CD4-positive, alpha-beta T cell treated with Interleukin-17A for 1 hour (primary cell): ENCODE measurements around the gene MND1.
"Not testable (repeated sequence)": the region's sequence is repeated elsewhere in the genome, so short reads cannot be mapped to it uniquely, and the experiment has no call there.

Source experiments
- DNase-seq: peaks from one replicate; pipeline ENCODE4 v3.0.0-alpha.2; 2020

Gene MND1

DNA sequence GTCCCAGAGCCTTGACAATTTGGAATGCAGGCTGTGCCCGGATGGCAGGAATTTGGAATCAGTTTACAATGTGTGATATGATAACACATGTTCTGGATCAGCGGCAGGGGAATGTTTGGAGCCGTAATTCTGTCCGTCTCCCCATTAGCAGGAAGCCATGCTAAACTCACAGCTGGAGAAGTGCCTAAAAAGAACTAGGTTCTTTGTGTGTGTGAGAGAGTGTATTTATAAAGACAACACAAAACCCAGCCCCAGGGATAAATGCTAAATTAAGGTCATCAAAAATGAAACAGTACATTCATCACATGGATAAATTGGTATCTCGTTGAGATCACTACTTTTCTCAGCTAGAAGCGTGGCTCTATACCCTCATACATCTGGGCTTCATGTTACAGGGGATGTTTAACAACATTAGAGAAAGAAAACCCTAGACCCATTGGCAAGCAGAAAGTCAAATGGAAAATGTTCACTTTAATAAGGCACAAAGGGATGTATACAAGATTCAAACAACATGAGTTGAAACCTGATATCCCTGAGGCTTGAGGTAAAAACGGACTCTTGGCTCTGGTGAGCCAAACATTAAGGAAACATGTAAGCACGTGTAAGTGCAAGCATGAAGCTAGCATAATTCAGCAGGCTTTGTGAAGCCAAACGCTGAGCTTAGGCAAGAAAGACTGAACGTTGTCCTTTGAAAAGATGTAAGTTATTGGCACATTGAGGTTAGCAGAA lies 103.7 kb downstream of the MND1 start:
- DNase-seq: no peak

DNA sequence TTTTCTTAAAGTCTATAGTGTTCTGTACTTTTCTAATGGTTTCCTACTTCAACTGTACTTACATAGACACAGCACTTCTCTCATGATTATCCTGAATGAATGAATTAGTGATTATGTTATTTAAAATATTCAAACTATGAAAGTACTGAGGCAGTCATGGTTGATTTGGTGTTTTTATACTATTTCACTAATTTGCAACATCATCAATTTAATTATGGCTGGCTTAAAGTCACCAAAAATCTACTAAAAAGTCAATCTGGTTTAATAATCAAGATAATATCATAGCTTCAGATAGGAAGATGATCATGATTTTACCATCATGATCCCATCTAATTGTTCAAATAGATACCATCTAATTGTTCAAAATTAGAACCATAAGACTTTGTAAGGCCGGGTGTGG lies 104.8 kb downstream of the MND1 start:
- DNase-seq: no peak

DNA sequence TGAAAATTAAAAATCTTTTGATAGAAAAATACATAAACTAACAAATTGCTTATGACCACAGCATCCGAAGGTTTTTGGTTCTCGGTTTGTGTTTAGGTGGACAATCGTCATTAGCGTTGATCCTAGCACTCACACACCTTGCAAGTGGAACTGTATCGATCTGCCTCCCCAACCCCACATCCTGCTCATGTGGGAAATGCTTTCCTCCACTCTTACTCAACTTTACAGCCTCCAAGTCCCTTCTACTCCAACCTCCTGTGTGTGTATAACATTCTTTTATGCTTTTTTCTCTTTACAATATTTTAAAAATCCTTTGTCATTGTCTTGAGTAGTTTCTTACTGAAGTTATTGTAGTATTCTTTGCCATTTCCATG lies 106.0 kb downstream of the MND1 start:
- no peak for DNase-seq

GRCh38 chr4:153451145-153451544 lies 106.7 kb downstream of the MND1 start:
- not testable (repeated sequence) for DNase-seq

DNA sequence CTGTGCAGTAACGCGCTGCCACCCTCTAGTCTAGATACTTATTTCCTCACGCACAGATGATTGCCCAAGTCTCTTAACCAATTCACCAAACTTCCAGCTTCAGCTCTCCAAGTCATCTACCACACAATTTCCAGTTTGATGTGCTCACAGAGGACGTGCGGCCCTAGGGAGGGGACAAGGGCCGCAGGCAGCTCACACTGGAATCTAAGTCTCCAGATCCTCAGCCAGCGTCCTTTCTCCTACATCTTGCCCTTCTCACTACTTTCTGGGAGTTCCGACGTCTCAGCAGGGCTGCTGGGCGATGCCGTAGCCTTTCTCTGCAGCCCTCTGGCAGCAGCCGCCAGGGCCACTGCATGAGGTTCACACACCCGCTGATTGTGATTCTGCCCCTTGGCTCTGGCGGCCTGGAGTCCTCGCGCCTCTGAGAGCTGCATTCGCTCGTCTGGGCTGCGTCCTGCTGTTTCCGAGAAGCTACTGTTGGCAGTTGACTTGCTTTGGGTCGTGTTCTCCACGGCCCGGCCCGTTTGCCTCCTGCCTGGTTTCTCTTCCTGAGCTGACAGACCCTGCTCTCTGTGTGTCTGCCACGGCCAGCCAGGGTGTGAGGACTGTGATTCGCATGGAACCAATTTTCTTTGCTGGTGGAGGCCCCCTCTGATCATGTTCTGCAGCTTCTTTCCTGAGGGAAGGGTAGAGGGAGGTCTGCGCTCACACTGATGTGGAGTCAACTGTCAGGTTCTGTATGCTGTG lies 107.6 kb downstream of the MND1 start:
- DNase-seq: no peak

GRCh38 chr4:153452658-153453378 lies 108.3 kb downstream of the MND1 start:
- DNase-seq: no peak

GRCh38 chr4:153453402-153453801 lies 108.9 kb downstream of the MND1 start:
- no peak for DNase-seq

DNA sequence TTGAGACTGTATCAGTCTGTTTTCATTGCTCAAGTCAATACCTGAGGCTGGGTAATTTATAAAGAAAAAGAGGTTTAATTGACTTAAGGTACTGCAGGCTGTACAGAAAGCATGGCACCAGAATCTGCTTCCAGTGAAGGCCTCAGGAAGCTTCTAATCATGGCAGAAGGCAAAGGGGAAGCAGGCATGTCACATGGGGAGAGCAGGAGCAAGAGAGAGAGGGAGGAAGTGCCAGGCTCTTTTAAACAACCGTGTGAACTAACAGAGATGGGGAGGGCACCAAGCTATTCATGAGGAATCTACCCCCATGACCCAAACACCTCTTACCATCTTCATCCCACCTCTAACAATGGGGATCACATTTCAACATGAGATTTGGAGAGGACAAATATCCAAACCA lies 114.5 kb downstream of the MND1 start:
- DNase-seq: no peak

DNA sequence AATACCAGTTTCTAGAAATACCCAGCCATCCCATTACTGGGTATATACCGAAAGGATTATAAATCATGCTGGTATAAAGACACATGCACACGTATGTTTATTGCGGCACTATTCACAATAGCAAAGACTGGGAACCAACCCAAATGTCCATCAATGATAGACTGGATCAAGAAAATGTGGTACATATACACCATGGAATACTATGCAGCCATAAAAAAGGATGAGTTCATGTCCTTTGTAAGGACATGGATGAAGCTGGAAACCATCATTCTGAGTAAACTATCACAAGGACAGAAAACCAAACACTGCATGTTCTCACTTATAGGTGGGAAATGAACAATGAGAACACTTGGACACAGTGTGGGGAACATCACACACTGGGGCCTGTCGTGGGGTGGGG lies 117.1 kb downstream of the MND1 start:
- not testable (repeated sequence) for DNase-seq

GRCh38 chr4:153464068-153464467 lies 119.6 kb downstream of the MND1 start:
- no peak for DNase-seq
